Mesenteric fat pad (tissue), 1 donor: ENCODE results near the gene SCART1. TPM values are rescaled to one million over a fixed set of nuclear protein-coding genes. Genes with fewer than 3 reads are reported as not detected.

Experiments
- DNase-seq: peaks from one replicate; pipeline ENCODE4 v3.0.0-alpha.2; 2020; ENCODE audit warnings: low spot score
- total RNA-seq: library from RNA; stranded (reverse); fragmentation: NEBNext Ultra II Directional; extraction: Animal tissue kit (Norgen Biotek cat#: 25700); gene quantifications from one replicate; pipeline ENCODE4 v1.2.1, GENCODE V29; 2021
- donor health status: DM: yes; HTN: yes; CAD: no.

Gene SCART1
- total RNA-seq, 1 donor from 2014 or later = 3.3 TPM

GRCh38 chr10:133454204-133454893, 604 bp downstream of the SCART1 start:
- peak; percentile 81 for DNase-seq

DNA sequence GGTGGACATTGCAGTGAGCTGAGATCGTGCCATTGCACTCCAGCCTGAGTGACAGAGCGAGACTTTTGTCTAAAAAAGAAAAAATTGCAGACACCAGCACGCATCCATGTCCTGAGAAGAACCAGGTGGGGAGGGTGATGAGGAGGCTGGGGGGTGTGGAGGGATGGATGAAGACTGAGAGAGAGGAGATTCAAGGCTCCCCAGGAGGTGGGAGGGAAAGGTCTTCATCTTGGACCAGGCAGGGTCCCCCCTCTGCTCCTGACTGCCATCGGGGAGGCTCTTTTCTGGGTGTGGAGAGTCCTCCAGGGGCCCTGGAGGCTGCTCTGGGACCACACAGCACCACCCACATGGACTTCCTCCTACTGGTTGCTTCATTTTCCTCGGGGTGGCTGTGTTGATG, 1.5 kb downstream of the SCART1 start:
- DNase-seq = peak; percentile 51

DNA sequence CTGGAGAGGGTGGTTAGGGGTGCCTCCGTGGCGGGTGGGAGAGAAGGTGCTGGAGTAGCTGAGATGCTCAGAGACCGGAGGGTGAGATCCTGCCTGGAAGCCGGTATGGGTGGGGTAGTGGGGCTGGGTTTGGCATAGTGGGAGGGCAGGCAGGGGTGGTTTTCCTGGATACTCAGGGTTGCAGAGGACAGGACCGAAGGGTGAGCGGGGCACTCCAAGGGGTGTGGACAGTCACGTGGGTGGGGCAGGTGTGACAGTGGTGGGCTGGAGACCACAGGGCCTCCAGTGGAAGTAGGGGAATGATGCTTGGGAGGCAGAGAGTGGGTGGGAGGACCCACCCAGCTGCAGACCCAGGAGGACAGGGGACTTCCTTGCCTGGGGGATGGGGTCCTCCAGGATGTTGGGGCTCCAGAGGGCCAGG, 1.9 kb downstream of the SCART1 start:
- peak; percentile 72 for DNase-seq

DNA sequence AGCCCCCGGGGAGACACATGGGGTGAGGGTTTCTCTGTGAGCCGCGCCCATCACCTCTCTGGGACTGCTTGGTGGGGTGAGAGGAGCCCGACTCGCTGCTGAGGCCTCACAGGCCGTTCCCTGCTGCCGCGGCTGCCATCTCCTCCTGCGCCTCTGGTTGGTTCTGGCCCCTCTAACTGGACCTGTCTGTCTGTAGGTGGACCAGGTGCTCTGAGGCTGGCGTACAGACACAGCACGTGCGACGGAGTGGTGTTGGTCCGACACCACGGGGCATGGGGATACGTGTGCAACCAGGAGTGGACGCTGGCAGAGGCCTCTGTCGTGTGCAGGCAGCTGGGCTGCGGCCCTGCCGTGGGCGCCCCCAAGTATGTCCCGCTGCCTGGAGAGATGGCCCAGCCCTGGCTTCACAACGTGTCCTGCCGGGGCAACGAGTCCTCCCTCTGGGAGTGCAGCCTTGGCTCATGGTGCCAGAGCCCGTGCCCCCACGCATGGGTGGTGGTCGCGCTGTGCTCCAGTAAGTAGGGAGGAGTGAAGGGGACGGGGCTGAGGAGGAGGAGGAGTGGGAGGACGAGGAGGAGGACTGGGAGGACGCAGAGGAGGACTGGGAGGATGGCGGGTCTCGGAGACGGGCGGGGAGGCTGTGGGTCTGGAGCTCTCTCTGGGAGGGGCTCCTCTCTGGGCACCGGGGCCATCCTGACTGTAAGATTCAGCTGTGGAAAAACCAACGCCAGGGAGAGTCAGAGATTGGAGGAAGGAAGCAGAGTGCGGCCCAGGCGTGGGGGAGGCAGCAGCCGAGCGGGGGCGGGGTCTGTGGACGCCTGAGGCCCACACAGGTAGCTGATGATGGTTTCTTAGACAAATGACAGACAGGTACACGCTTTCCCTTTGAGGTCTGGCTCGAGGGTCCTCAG, 2.6 kb downstream of the SCART1 start:
- DNase-seq = peak; percentile 85

- DNase-seq = peak; percentile 87
Observed at GRCh38 chr10:133457100-133457841, 3.5 kb downstream of the SCART1 start.

DNA sequence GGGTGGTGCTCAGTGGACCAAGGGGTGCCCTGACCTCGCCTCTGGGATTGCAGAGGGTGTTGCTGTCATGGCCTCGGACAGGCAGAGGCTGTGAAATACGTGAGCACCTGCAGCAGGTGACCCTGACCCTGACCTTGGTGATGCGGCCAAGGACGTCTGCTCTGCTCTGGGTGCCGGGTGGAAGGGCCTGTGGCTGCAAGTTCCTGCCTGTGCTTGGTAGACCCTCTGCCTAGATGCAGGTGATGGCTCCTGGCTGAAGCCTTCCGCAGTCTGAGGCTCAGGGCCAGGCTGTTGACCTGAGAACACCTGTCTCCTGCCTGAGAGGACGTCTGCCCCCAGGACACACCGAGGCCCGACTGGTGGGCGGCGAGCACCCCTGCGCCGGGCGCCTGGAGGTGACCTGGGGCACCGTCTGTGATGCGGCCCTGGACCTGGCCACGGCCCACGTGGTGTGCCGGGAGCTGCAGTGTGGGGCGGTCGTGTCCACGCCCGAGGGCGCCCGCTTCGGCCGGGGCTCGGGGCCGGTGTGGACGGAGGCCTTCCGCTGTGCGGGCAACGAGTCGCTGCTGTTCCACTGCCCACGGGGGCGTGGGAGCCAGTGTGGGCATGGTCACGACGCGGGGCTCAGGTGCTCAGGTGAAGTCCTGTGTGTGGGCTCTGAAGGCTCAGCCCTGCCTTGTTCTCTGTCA, 4.4 kb downstream of the SCART1 start:
- DNase-seq = peak; percentile 86

DNA sequence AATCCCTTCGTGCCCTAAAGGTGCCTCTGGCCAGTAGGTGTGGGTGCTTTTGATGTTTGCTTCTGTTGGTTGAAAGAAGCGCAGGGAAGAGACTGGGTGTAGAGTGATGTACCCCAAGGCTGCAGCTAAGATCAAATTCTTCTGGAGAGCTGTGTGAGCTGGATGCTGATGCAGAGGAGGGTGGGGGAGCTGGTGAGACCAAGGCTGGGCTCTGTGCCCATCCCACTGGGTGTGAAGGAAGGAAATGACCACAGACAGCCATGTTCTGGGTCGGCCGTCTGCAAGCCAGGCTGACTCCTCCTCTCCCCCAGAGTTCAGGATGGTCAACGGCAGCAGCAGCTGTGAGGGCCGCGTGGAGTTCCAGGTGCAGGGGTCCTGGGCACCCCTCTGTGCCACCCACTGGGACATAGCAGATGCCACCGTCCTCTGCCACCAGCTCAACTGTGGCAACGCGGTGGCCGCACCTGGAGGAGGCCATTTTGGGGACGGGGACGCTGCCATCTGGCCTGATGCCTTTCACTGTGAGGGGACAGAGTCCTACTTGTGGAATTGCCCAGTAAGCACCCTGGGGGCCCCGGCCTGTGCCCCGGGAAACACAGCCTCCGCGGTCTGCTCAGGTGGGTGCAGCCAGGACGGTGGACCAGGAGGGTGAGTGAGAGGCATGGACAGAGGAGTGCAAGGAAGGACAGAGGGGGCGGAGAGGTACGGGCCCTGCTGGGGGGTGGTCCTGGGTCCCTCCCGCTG, 5.1 kb downstream of the SCART1 start:
- no peak for DNase-seq

DNA sequence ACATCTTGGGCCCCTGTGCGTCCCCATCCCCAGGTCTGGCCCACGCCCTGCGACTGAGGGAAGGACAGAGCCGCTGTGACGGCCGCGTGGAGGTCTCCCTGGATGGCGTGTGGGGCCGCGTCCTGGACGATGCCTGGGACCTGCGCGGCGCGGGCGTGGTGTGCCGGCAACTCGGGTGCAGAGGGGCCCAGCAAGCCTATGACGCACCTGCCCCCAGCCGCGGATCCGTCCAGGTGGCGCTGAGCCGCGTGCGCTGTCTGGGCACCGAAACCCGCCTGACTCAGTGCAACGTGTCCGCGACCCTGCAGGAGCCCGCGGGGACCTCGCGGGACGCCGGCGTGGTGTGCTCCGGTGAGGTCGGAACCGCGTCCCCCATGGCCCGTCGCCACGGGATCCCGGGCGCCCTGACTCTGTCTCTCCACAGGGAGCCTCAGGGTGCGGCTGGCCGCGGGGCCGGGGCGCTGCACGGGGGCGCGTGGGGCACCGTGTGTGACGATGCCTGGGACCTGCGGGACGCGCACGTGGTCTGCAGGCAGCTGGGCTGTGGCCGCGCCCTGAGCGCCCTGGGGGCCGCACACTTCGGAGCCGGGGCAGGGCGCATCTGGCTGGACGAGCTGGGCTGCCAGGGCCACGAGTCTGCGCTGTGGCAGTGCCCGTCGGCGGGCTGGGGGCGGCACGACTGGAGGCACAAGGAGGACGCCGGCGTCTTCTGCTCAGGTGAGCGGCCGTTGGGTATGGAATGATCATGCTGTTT, 5.9 kb downstream of the SCART1 start:
- peak; percentile 89 for DNase-seq

GRCh38 chr10:133460208-133460769, 6.5 kb downstream of the SCART1 start:
- no peak for DNase-seq

DNA sequence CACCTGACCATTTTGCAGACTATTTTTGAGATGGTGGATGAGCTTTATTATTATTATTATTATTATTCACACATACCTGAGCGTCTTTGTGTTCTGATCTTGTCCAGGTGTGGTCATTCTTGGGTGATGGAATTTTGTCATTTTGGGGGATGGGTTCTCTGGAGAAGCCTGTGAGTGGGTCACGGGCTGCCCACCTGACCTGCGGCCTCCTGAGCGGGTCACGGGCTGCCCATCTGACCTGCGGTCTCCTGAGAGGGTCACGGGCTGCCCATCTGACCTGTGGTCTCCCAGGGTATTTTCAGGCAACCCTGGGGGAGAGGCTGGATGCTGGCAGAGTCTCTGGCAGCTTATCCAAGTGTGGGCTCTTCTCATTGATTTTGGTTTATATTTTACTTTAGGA, 7.3 kb downstream of the SCART1 start:
- DNase-seq = peak; percentile 59

DNA sequence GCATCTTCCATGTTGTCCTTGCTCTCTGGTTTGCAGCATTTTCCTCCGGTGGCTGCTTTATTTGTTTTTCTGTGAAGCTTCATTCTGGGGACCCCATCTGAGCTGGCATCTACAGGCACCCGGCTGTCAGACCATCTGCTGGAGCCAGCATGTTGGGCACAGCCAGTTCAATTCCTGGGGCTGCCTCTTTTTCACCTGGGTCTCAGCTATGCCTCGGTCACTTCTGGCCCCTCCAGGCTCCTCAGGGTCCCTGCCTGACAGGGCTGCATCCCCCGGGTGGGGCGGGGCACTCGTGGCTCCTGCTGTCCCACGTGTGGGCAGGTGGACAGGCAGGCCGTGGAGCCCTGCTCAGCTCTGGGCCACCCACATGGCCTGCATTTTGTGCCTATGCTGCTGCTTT, 8.1 kb downstream of the SCART1 start:
- peak; percentile 72 for DNase-seq

- peak; percentile 62 for DNase-seq
Observed at GRCh38 chr10:133462512-133463305, 9.0 kb downstream of the SCART1 start.

DNA sequence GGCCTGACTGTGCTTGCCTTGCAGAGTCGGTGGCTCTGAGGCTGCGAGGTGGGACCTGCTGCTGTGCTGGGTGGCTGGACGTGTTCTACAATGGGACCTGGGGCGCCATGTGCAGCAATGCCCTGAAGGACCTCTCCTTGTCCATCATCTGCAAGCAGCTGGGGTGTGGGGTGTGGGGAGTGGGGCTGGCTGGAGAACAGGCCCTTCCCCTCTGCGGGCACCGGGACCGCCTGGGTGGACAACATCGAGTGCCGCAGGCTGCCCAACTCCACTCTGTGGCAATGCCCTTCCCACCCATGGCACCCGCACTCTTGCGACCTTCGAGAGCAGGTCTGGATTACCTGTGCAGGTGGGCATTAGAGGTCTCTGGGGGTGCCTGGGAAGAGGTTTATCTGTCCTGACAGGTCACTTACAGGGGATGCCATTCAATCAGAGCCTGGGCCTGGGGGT, 10.9 kb downstream of the SCART1 start:
- peak; percentile 65 for DNase-seq

- DNase-seq = peak; percentile 77
Observed at GRCh38 chr10:133465191-133465949, 11.6 kb downstream of the SCART1 start.

DNA sequence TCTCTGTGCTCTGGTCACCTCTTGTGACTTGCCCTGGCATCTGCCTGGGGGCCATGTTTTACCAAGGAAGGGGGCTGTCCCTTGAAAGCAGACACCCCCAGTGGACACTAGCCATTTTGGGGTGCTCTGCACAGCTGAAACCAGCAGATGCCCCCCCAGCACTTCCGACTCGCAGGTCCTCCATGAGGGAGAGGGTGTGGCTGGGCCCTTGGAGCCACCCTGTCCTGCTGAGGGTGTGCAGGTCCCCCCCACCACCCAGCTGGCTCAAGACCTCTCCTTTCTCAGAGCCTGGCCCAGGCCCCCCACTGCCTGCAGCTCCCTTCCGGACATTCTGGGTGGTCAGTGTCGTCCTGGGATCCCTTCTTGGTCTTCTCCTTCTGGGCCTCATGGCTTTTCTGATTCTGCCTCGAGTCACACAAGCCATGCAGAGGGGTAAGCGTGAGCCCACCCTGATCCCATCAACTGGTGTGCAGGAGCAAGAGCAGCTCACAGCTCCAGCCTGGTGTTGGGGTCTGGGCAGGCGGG, 12.3 kb downstream of the SCART1 start:
- peak; percentile 64 for DNase-seq

DNA sequence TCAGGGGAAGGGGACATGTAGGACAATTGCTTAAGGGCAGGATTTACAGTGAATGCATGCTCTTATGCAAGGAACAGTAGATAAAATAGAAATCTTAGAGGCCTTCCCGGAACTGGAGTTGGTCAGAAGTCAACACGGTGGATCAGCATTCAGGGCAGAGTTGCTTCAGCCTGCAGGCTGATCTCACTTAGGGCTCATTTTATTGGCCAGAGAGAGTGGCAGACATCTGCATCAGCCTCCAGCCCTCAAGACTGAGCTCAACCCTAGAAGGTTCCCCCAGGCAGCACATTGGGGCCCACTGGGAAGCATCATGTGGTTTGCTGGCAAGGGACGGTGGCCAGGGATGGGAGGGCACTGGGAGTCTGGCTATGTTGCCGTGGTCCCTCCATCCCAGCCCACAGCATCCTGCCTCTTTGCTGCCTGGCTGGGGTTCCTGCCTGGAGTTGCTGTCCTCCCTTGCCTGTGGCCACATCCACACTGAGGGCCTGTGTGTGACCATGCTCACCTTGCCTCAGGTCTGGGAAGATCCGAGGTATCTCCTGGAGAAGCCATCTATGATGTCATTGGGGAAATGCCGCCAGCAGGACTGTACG, 13.0 kb downstream of the SCART1 start:
- DNase-seq = peak; percentile 77
